Measurements from ENCODE around the gene TM2D1. TPM values are rescaled to one million over a fixed set of nuclear protein-coding genes. Genes with fewer than 3 reads are reported as not detected.

The TM2D1 gene
- total RNA-seq, 2 donors from 2014 or later = 24.1 to 32.9 TPM

DNA sequence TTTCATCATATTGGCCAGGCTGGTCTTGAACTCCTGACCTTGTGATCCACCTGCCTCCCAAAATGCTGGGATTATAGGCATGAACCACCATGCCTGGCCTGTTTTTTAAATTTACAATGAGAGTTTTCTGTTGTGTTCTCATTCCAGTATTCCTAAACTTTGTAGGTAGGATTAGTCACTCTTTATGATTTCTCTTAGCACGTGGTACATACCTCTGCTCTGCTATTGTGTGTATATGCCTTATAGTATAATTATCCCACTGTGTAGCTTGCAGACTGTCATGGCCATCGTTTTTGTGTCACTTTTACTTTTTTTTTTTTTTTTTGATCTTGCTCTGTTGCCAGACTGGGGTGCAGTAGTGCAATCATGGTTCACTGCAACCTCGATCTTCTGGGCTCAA lies 31.8 kb upstream of the TM2D1 start:
- TF ChIP-seq, protein P1, sequence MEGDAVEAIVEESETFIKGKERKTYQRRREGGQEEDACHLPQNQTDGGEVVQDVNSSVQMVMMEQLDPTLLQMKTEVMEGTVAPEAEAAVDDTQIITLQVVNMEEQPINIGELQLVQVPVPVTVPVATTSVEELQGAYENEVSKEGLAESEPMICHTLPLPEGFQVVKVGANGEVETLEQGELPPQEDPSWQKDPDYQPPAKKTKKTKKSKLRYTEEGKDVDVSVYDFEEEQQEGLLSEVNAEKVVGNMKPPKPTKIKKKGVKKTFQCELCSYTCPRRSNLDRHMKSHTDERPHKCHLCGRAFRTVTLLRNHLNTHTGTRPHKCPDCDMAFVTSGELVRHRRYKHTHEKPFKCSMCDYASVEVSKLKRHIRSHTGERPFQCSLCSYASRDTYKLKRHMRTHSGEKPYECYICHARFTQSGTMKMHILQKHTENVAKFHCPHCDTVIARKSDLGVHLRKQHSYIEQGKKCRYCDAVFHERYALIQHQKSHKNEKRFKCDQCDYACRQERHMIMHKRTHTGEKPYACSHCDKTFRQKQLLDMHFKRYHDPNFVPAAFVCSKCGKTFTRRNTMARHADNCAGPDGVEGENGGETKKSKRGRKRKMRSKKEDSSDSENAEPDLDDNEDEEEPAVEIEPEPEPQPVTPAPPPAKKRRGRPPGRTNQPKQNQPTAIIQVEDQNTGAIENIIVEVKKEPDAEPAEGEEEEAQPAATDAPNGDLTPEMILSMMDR (conservative IDR thresholded peaks at IDR 0.05) = no peak
- Histone ChIP-seq H3K27me3 (ENCODE audit: control insufficient read depth, insufficient read depth, low read length, poor library complexity, severe bottlenecking) (no peaks in the 10 kb centered on the region), H3K4me3 (ENCODE audit: low read length) (no peak overlapping the region), H3K4me1 (ENCODE audit: control insufficient read depth, insufficient read depth, low read length) (no peaks in the 10 kb centered on the region), H3K27ac (ENCODE audit: low read depth, low read length) (no peak overlapping the region), H3K9me3 (ENCODE audit: control insufficient read depth, low read length) (no peaks in the 10 kb centered on the region), H3K36me3 (ENCODE audit: control insufficient read depth, insufficient read depth, low read length) (no peaks in the 10 kb centered on the region), H3K9ac (ENCODE audit: extremely low read depth, low read length, poor library complexity, severe bottlenecking) (no peak overlapping the region)
- no peak overlapping the region for H3K27ac Mint-ChIP-seq
- no peaks in the 10 kb centered on the region for H3K27me3 Mint-ChIP-seq (ENCODE audit: insufficient read depth)
- H3K36me3 Mint-ChIP-seq (ENCODE audit: low read depth) = peaks cover 17% of the 10 kb centered on the region
- no peaks in the 10 kb centered on the region for H3K9me3 Mint-ChIP-seq
- no peak overlapping the region for H3K4me3 Mint-ChIP-seq
- H3K4me1 Mint-ChIP-seq = peaks cover 7% of the 10 kb centered on the region
- WGBS, 2 experiments (ENCODE audit: insufficient coverage in 1 of 2, insufficient read length in 1 of 2) = 92% methylated on average over 3 of the region's 3 CpGs; no CpG with 5 or more reads in 1 of the 2 experiments
- no peak for DNase-seq

DNA sequence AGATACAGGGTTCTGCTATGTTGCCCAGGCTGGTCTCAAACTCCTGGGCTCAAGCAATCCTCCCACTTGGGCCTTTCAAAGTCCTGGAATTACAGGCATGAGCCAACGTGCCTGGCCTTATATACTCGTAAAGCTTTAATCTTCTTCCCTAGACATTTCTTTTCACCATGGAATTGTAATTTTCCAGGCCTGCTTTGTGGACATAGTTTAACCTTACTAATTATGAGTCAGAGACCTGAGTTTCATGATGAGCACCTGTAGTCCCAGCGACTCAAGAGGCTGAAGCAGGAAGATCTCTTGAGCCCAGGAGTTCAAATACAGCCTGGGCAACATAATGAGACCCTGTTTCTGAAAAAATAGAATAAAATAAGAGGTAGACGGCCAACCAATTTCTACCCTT lies 29.6 kb upstream of the TM2D1 start:
- Mint-ChIP-seq H3K4me3 (no peak overlapping the region), H3K9me3 (no peaks in the 10 kb centered on the region), H3K36me3 (ENCODE audit: low read depth) (peaks cover 13% of the 10 kb centered on the region), H3K4me1 (peaks cover 7% of the 10 kb centered on the region), H3K27ac (no peak overlapping the region), H3K27me3 (ENCODE audit: insufficient read depth) (no peaks in the 10 kb centered on the region)
- DNase-seq = no peak
- Histone ChIP-seq H3K9ac (ENCODE audit: extremely low read depth, low read length, poor library complexity, severe bottlenecking) (no peak overlapping the region), H3K9me3 (ENCODE audit: control insufficient read depth, low read length) (no peaks in the 10 kb centered on the region), H3K27ac (ENCODE audit: low read depth, low read length) (no peak overlapping the region), H3K4me3 (ENCODE audit: low read length) (no peak overlapping the region), H3K4me1 (ENCODE audit: control insufficient read depth, insufficient read depth, low read length) (no peaks in the 10 kb centered on the region), H3K27me3 (ENCODE audit: control insufficient read depth, insufficient read depth, low read length, poor library complexity, severe bottlenecking) (no peaks in the 10 kb centered on the region), H3K36me3 (ENCODE audit: control insufficient read depth, insufficient read depth, low read length) (no peaks in the 10 kb centered on the region)
- 93% methylated on average over 4 of the region's 4 CpGs for WGBS, 2 experiments (ENCODE audit: insufficient coverage in 1 of 2, insufficient read length in 1 of 2)
- TF ChIP-seq, protein P1 (conservative IDR thresholded peaks at IDR 0.05) = no peak

DNA sequence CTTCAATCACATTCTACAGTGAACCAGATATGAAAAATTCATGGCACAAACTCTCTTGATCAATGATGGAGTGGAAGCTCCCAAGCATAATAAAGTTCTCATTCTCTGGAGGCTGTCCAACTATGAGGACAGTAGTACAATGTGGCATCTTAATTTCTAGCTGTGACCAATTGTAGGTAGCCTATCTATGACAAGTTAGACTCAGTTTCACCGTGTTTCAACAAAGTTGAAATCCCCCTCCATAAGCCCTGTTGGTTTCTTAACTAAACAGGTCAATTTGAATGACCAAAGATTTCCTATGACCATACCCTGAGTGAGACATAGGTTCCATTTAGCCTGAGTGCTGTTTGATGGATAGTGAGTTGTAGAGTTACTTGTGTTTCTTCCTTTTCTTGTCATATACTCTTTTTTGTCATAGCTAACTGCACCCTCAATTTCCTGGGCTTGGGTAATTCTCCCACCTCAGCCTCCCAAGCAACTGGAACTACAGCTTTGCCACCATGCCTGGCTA lies 29.1 kb upstream of the TM2D1 start:
- TF ChIP-seq, protein P1 (conservative IDR thresholded peaks at IDR 0.05) = no peak
- Mint-ChIP-seq H3K27me3 (ENCODE audit: insufficient read depth) (no peaks in the 10 kb centered on the region), H3K4me1 (peaks cover 4% of the 10 kb centered on the region), H3K27ac (no peak overlapping the region), H3K9me3 (no peaks in the 10 kb centered on the region), H3K36me3 (ENCODE audit: low read depth) (peaks cover 13% of the 10 kb centered on the region), H3K4me3 (no peak overlapping the region)
- no peak for DNase-seq
- Histone ChIP-seq H3K9me3 (ENCODE audit: control insufficient read depth, low read length) (no peaks in the 10 kb centered on the region), H3K27me3 (ENCODE audit: control insufficient read depth, insufficient read depth, low read length, poor library complexity, severe bottlenecking) (no peaks in the 10 kb centered on the region), H3K4me3 (ENCODE audit: low read length) (no peak overlapping the region), H3K9ac (ENCODE audit: extremely low read depth, low read length, poor library complexity, severe bottlenecking) (no peak overlapping the region), H3K36me3 (ENCODE audit: control insufficient read depth, insufficient read depth, low read length) (no peaks in the 10 kb centered on the region), H3K4me1 (ENCODE audit: control insufficient read depth, insufficient read depth, low read length) (no peaks in the 10 kb centered on the region), H3K27ac (ENCODE audit: low read depth, low read length) (no peak overlapping the region)
- 83 to 86% methylated on average over 1 of the region's 1 CpG for WGBS, 2 experiments (ENCODE audit: insufficient coverage in 1 of 2, insufficient read length in 1 of 2)
